Astrocyte (in vitro differentiated cells and primary cell): ENCODE measurements around the gene ZC3H7A. TPM values are rescaled to one million over a fixed set of nuclear protein-coding genes. Genes with fewer than 3 reads are reported as not detected.
"Not testable (repeated sequence)": the region's sequence is repeated elsewhere in the genome, so short reads cannot be mapped to it uniquely, and the experiment has no call there.

Experiments used
- DNase-seq: peaks from one replicate; pipeline ENCODE4 v3.0.0-alpha.2; 2010; ENCODE audit warnings: low read depth
- FAIRE-seq: peaks from 2 replicates; lab custom pipeline; 2011; peaks lifted over from hg19 to GRCh38; lab: Jason Lieb, UNC
- H2AFZ ChIP-seq: 2 replicates; pipeline ENCODE4 v1.6.0; 2012; ENCODE audit warnings: low read depth, low read length, inconsistent platforms
- H3K27ac ChIP-seq: 2 replicates; pipeline ENCODE4 v1.5.1; 2011; ENCODE audit warnings: low read depth, low read length, inconsistent platforms
- H3K27me3 ChIP-seq: 2 replicates; pipeline ENCODE4 v1.6.0; 2011; ENCODE audit warnings: low read length, inconsistent platforms; ENCODE audit not compliant: insufficient read depth
- H3K36me3 ChIP-seq: 2 replicates; pipeline ENCODE4 v1.5.1; 2011; ENCODE audit warnings: low read length, inconsistent platforms; ENCODE audit not compliant: insufficient read depth
- H3K4me1 ChIP-seq: 2 replicates; pipeline ENCODE4 v1.5.1; 2011; ENCODE audit warnings: low read length, inconsistent platforms; ENCODE audit not compliant: insufficient read depth
- H3K4me2 ChIP-seq: 2 replicates; pipeline ENCODE4 v1.6.0; 2012; ENCODE audit warnings: low read length, inconsistent platforms
- H3K4me3 ChIP-seq: 2 replicates; pipeline ENCODE4 v1.5.1; 2011; ENCODE audit warnings: low read depth, mild to moderate bottlenecking, low read length, inconsistent platforms; ENCODE audit not compliant: insufficient read depth
- H3K79me2 ChIP-seq: 2 replicates; pipeline ENCODE4 v1.6.0; 2012; ENCODE audit warnings: mild to moderate bottlenecking, low read length, inconsistent platforms; ENCODE audit not compliant: insufficient read depth
- H3K9ac ChIP-seq: 2 replicates; pipeline ENCODE4 v1.6.0; 2012; ENCODE audit warnings: mild to moderate bottlenecking, low read length, inconsistent platforms
- H3K9me3 ChIP-seq: 2 replicates; pipeline ENCODE4 v1.5.1; 2012; ENCODE audit warnings: low read depth, mild to moderate bottlenecking, low read length, inconsistent platforms; ENCODE audit not compliant: insufficient read depth
- H4K20me1 ChIP-seq: 2 replicates; pipeline ENCODE4 v1.6.0; 2012; ENCODE audit warnings: low read length, inconsistent platforms; ENCODE audit not compliant: insufficient read depth
- H3K27ac Mint-ChIP-seq: one replicate; pipeline ENCODE4 v1.8.0; 2021; ENCODE audit warnings: mild to moderate bottlenecking, mixed read lengths; ENCODE audit not compliant: unreplicated experiment
- H3K27me3 Mint-ChIP-seq: one replicate; pipeline ENCODE4 v1.8.0; 2021; ENCODE audit warnings: low read depth, mixed read lengths; ENCODE audit not compliant: unreplicated experiment
- H3K36me3 Mint-ChIP-seq: one replicate; pipeline ENCODE4 v1.8.0; 2021; ENCODE audit warnings: low read depth, mixed read lengths; ENCODE audit not compliant: unreplicated experiment
- H3K4me1 Mint-ChIP-seq: one replicate; pipeline ENCODE4 v1.8.0; 2021; ENCODE audit warnings: low read depth, mixed read lengths; ENCODE audit not compliant: unreplicated experiment
- H3K4me3 Mint-ChIP-seq: one replicate; pipeline ENCODE4 v1.8.0; 2021; ENCODE audit warnings: mild to moderate bottlenecking, moderate library complexity, mixed read lengths; ENCODE audit not compliant: unreplicated experiment
- H3K9me3 Mint-ChIP-seq: one replicate; pipeline ENCODE4 v1.8.0; 2021; ENCODE audit warnings: mild to moderate bottlenecking, mixed read lengths; ENCODE audit not compliant: unreplicated experiment
- CTCF ChIP-seq: IDR thresholded peaks from 2 replicates; pipeline ENCODE4 v1.5.1; 2011; ENCODE audit warnings: low read depth, mild to moderate bottlenecking, inconsistent platforms, low read length, moderate library complexity; ENCODE audit not compliant: insufficient read depth
- EZH2 ChIP-seq: IDR thresholded peaks from 2 replicates; pipeline ENCODE4 v1.6.1; 2012; ENCODE audit warnings: mild to moderate bottlenecking, low read length, inconsistent platforms; ENCODE audit not compliant: insufficient read depth
- total RNA-seq: library from RNA; stranded (reverse); gene quantifications from 2 replicates; pipeline ENCODE4 v1.2.1, GENCODE V29; 2021

The ZC3H7A gene
- total RNA-seq, 1 donor from 2014 or later, result 68.7 TPM

DNA sequence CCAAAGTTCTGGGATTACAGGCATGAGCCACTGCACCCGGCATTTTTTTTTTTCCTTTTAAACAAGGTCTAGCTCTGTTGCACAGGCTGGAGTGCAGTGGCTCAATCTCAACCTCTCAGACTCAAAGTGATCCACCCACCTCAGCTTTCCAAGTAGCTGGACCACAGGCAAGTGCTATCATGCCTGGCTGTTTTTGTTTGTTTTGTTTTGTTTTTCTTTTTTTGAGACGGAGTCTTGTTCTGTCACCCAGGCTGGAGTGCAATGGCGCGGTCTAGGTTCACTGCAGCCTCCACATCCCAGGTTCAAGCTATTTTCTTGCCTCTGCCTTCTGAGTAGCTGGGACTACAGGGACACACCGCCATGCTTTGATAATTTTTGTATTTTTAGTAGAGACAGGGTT, 19.1 kb upstream of the ZC3H7A start:
- Histone ChIP-seq H3K4me1 (no peaks in the 10 kb centered on the region), H3K9ac (no peak overlapping the region), H3K27ac (no peak overlapping the region), H3K27me3 (no peaks in the 10 kb centered on the region), H2AFZ (no peak overlapping the region), H4K20me1 (no peaks in the 10 kb centered on the region), H3K4me3 (no peak overlapping the region), H3K4me2 (no peak overlapping the region), H3K36me3 (no peaks in the 10 kb centered on the region), H3K9me3 (no peaks in the 10 kb centered on the region), H3K79me2 (no peaks in the 10 kb centered on the region)
- Mint-ChIP-seq H3K9me3 (no peaks in the 10 kb centered on the region), H3K27ac (no peak overlapping the region), H3K36me3 (no peaks in the 10 kb centered on the region), H3K4me1 (no peaks in the 10 kb centered on the region), H3K4me3 (no peak overlapping the region), H3K27me3 (peaks cover 3% of the 10 kb centered on the region)
- TF ChIP-seq EZH2, result no peak
- no peak for FAIRE-seq
- DNase-seq, result no peak

DNA sequence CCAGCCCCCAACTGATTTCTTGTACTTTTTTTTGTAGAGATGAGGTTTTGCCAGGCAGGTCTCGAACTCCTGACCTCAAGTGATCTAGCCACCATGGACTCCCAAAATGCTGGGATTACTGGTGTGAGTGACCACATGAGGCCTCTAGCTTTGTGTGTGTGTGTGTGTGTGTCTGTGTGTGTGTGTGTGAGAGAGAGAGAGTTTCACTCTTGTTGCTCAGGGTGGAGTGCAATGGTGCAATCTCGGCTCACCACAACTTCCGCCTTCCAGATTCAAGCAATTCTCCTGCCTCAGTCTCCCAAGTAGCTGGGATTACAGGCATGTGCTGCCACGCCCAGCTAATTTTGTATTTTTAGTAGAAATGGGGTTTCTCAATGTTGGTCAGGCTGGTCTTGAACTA, 17.7 kb upstream of the ZC3H7A start:
- not testable (repeated sequence) for DNase-seq, H3K9me3 ChIP-seq, H3K4me1 Mint-ChIP-seq, H2AFZ ChIP-seq, H4K20me1 ChIP-seq, H3K27ac Mint-ChIP-seq, H3K36me3 ChIP-seq, FAIRE-seq, H3K4me1 ChIP-seq, H3K27me3 ChIP-seq, H3K27ac ChIP-seq, H3K36me3 Mint-ChIP-seq, H3K9me3 Mint-ChIP-seq, H3K4me3 Mint-ChIP-seq, H3K79me2 ChIP-seq, H3K4me2 ChIP-seq, H3K9ac ChIP-seq, H3K4me3 ChIP-seq, H3K27me3 Mint-ChIP-seq

DNA sequence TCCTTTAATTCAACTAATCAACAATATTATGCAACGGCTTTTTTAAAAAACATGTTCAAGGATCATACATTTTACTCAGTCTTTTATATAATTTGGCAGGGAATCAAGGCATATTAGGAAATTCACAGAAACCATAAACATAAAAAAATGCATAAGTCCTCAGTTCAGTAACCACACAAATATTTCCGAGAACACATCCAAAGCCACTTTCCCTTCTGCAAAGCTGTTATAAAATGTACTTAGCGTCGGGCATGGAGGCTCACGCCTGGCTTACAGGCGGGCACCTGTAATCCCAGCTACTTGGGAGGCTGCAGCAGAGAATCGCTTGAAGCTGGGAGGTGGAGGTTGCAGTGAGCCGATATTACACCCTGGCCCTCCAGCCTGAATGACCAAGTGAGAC, 9.7 kb upstream of the ZC3H7A start:
- Mint-ChIP-seq H3K9me3 (peaks cover 2% of the 10 kb centered on the region), H3K4me1 (peaks cover 4% of the 10 kb centered on the region), H3K27ac (no peak overlapping the region), H3K36me3 (peaks cover 3% of the 10 kb centered on the region), H3K4me3 (no peak overlapping the region), H3K27me3 (peaks cover 2% of the 10 kb centered on the region)
- Histone ChIP-seq H3K4me3 (no peak overlapping the region), H3K4me1 (peaks cover 4% of the 10 kb centered on the region), H2AFZ (no peak overlapping the region), H3K27ac (no peak overlapping the region), H3K9me3 (no peaks in the 10 kb centered on the region), H3K79me2 (no peaks in the 10 kb centered on the region), H4K20me1 (peaks cover 6% of the 10 kb centered on the region), H3K9ac (no peak overlapping the region), H3K4me2 (no peak overlapping the region), H3K27me3 (no peaks in the 10 kb centered on the region), H3K36me3 (no peaks in the 10 kb centered on the region)
- TF ChIP-seq CTCF (no peak), EZH2 (no peak)
- DNase-seq, result no peak
- no peak for FAIRE-seq
